ENCODE results near the gene TXN. TPM values are rescaled to one million over a fixed set of nuclear protein-coding genes. Genes with fewer than 3 reads are reported as not detected.
"Not testable (repeated sequence)": the region's sequence is repeated elsewhere in the genome, so short reads cannot be mapped to it uniquely, and the experiment has no call there.

Gene TXN
- total RNA-seq, 1 donor from 2014 or later = 98.9 TPM

DNA sequence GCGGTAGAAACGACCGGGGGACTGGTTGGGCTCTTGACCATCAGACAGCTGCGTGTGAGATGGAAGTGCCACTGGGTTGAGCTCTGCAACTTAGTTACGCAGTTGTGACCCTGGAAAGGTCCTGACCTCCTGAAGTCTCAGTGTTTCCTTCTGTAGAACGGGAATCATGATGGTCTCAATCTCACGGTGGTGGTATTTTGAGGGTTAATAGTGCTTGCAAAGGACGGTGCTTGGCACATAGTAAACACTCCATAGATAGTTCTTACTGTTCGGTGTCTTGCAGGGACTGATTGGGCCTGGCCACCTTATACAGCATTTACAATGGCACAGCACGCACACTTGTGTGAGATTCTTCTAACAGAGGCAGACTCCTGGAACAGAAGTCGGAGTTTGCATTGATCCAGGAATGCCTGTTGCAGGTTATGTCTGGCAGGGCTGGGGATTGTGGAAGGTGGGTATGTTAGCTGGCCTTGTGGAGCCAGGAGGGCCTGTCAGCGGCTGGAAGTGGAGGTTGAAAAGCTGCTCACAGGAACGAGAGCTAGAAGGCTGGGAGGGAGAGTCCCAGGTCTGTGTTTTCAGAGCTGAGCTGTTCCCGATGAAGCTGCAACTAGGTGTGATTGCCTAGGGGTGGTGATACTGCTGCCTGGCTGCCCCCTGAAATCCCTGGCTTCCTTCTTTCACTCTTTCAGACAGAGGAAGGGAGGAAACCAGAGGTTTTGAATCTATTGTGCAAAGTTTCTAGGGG lies 962 bp upstream of the TXN start:
- DNase-seq = peak; percentile 6

DNA sequence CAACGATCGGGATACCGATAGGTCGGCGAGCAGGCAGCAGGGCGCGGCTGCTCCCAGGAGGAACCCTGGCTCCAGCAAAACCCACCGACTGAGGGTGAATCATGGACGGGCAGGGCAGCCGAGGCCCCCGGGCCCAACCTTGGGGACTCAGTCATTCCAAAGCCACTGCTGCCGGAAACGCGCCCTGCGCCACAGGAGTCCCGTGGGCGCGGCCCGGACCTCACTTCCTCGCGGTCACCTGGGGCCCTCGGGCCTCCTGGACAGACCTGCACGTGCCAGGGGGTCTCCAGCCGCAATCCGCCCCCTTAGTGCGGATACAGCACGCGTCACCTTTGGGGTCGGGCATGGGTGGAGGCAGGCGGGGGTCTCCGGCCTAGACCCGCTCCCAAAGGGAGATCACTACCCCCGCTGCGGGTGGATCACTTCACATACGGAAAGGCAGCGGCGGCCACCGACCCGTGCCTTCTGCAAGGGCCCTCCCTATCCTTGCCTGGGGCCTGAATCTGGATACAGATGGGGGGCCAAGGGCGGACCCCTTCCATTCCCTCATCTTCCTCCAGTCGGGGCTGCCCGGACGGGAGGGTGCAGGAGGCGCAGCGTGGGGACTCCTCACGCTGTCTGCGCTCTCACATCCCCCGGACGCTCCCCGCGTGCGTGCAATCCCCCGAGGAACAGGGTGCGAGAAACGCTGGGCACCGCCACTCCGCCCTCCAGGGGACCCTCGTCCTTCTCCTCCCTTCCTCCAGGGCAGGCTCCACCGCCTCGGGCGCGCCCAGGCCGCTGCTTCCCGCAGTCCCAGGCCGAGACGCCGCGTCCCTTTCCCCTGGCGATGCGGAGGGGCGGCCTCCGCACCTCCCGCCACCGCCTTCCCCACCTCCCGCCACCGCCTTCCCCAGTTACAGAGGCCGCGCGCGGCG lies 586 bp downstream of the TXN start:
- peak; percentile 30 for DNase-seq

- no peak for DNase-seq
These were observed 1.3 kb downstream of the TXN start for GRCh38 chr9:110255034-110255462.

- no peak for DNase-seq
These were observed 1.8 kb downstream of the TXN start for GRCh38 chr9:110254500-110254899.

DNA sequence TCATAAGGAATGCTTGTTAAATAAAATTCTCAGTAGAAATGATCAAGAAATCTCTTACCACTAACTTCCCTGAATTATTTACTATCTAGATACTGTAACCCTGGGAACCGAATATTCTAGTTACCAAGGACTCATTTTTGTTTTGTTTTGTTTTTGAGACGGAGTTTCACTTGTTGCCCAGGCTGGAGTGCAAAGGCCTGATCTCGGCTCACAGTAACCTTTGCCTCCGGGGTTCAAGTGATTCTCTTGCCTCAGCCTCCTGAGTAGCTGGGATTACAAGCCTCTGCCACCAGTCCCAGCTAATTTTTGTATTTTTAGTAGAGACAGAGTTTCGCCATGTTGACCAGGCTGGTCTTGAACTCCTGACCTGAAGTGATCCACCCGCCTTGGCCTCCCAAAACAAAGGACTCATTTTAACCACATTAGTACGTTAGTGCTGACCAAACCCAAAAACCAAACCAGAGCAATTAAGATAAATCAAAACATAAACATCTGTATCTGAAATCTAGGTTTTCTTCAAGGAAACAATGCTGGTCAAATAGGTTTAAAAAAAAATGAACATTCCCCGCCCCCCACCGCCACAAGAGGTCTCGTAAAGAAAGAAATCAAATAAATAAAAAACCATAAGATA lies 3.7 kb downstream of the TXN start:
- DNase-seq = no peak

DNA sequence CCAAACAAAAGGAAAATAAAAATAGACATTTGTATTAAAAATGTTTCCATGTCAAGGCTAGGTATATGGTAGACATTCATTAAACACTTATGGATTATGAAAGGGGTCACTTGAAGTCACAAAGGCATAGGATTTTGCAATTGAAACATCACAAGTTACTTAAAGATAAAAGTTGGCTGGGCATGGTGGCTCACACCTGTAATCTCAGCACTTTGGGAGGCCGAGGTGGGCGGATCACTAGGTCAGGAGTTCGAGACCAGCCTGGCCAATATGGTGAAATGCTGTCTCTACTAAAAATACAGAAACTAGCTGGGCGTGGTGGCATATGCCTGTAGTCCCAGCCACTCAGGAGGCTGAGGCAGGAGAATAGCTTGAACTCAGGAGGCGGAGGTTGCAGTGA lies 4.5 kb downstream of the TXN start:
- not testable (repeated sequence) for DNase-seq

DNA sequence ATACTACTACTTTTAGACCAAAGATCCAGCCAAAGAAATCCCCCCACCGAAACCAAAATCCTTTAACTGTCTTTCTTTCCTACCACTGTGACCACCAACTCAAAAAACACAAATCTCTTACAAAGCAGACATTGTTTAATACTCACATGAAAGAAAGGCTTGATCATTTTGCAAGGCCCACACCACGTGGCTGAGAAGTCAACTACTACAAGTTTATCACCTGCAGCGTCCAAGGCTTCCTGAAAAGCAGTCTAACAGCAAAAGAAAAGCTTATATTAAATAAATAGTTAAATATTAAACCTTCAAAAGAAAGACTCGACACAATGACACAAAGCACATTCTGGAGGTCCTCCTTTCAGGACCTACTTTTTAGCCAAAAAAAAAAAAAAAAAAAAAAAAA lies 5.1 kb downstream of the TXN start:
- DNase-seq = no peak

DNA sequence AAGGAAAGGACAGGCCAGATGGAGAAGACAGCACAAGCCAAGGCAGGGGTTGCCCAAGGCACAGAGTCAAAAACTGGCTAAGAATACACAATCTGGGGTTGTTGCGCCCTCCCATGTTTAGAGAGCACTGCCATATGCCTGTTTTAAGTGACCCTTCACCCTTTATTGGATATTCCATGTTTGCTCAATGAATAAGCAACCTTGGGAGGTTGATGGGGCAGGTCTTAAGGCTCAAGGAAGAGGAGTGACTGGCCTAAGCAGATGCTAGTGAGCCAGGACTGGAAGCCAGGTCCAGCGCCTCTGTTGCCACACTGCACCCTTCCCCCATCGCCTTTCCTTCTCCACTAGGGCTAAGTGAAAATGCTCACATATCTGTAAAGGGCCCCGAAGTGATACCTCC lies 6.7 kb downstream of the TXN start:
- no peak for DNase-seq

DNA sequence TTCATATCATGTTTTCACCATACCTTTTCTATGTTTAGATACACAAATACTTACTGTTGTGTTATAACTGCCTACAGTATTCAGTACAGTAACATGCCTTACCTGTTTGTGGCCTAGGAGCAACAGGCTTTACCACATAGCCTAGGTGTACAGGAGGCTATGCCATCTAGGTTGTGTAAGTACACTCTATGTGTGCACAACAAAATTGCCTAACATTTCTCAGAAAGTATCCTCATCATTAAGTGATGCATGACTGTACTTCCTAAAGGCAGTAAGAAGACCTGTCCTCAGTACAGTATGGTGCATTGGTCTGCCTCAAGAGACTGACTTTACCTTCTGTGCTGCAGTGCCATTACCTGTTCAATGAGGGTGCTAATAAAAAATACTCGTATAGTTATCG lies 7.9 kb downstream of the TXN start:
- DNase-seq = no peak

DNA sequence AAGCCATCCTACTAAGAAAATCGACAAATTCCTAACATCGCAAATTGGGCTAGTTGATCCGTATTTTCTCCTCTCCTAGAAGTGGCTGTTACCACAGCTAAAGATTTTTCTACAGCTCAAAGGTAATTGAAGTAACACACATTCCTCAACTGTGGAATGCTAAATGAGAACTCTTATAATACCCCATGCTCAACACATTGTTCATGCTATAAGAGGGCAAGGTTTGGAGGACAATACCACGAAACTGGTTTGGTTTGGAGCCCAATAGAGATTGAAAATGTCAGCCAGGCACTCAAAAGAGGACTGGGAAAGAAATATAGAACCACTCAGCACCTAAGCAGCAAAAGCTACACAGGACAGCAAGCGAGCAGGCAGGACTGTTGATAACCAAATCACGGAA lies 10.1 kb downstream of the TXN start:
- DNase-seq = no peak

- no peak for DNase-seq
These were observed 11.7 kb downstream of the TXN start for GRCh38 chr9:110244616-110245015.

GRCh38 chr9:110241858-110242321 lies 14.4 kb downstream of the TXN start:
- DNase-seq = no peak

DNA sequence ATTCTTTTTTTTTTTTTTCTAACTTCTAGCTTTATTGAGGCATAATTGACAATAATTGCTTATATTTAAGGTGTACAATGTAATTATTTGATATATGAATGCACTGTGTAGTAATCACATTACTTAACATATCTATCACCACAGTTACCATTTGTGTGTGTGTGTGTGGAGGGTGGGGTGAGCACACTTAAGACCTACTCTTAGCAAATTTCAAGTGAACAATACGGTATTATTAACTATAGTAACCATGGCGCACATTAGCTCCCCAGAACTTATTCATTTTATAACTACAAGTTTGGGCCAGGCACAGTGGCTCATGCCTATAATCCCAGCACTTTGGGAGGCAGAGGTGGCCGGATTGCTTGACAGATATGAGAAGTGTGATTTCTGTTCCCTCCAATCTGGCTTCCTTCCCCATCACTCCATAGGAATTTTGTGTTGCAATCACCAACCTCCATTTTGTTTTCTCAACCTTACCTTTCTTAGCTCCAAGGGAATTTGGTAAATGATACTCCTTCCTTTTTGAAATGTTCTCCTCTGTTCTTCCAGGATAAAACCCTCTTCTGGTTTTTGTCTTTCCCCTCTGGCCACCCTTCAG lies 14.9 kb downstream of the TXN start:
- DNase-seq = no peak

DNA sequence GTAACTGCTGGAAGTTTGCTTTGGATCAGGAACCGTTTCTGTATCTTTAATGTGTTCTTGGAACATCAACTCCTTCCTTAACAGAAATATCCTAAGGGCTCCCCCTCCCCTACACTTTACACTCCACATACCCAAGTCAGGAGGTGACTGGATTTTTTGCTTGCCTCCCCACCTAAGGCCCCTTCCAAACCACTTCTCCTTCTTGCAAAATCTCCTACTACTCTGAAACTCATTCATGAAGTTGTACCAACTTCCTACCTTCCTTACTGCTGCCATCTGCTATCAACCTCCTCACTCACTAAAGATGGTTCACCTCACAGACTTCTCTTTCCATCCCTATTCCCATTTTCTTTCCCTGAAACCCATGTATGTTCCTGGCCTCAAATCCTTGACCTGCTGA lies 16.1 kb downstream of the TXN start:
- DNase-seq = no peak

DNA sequence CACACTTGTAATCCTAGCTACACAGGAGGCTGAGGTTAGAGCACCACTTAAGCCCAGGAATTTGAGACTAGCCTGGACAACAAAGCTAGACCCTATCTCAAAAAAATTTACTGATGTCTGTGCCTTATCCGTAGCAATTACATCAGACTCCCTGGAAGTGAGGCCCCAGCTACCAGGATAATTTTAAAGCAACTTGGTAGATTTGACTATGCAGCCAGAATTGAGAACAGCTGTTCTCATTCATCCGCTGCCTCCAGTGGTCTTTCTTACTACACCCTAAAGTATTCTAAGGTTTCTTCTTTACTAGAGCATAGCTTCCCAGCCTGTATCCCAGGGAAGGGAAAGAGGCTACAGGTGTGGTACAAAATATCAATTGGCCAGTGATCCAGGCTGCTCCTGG lies 28.0 kb downstream of the TXN start:
- DNase-seq = no peak

DNA sequence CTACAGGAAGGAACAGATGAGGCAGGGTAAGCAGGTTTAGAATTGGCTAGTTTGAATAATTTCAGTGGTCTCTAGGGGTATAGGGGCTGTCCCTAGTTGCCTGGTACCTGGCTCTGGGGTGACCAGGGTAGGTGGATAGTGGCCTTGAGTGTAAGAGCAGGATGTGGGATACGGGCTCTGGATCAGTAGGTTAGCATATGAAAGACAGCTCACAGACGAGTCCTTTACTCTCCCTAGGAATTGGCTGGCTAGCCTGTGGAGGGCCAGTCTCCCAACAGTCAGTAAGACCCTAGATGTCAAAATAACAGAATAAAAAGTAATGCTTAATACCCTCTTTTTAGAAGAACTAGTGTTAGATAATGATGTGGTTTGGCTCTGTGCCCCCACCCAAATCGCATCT lies 31.7 kb downstream of the TXN start:
- no peak for DNase-seq

DNA sequence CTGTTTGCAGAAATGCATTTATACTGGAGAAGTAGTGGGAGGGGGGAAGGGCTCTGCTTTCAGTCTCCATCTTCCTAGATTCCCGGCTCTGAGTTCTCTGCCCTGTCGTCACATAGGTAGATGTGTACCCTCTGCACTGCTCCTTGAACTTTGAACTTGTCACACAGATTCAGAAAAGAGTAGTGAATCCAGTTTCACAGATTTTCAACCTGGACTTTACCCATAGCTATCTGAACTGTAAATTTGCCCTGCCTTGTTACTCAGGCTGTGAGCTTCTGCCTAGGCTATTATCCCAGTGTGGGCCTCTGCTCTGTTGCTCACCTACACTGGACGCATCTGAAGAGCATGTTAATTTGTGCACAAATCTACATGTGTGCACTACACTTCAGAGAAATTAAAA lies 35.5 kb downstream of the TXN start:
- DNase-seq = no peak

DNA sequence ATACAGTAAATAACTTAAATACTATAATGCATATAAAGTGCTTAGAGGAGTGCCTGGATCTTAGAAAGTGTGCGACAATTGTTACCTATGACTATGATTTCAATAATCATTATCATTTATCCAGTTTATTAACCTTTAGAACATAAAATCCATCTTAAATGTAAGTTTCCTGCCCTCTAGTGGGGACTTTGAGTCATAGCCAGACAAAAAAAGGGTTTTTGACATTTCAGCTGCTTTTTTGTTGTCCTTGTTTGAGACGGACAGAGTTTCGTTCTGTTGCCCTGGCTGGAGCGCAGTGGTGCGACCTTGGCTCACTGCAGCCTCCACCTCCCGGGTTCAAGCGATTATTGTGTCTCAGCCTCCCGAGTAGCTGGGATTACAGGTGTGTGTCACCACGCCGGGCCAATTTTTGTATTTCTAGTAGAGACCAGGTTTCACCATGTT lies 38.6 kb downstream of the TXN start:
- no peak for DNase-seq

GRCh38 chr9:110214586-110215355 lies 41.5 kb downstream of the TXN start:
- no peak for DNase-seq

DNA sequence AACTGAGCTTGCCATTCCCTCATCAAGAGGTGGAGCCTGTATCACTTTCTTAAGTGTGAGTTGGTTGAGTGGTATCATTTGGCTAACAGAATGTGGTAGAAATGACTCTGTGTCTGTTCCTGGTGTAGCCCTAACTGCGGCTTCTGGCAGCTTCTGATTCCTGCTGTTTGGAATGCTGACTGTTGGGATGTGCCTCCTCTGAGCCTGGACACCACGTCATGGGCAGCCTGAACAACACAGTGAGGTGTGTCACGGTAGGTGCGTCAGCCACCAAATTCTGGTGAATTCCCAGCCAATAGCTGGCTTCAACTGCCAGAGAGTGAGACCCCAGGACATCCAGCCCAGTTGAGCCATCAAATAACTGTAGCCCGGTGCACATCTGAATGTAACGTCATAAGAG lies 42.2 kb downstream of the TXN start:
- no peak for DNase-seq

DNA sequence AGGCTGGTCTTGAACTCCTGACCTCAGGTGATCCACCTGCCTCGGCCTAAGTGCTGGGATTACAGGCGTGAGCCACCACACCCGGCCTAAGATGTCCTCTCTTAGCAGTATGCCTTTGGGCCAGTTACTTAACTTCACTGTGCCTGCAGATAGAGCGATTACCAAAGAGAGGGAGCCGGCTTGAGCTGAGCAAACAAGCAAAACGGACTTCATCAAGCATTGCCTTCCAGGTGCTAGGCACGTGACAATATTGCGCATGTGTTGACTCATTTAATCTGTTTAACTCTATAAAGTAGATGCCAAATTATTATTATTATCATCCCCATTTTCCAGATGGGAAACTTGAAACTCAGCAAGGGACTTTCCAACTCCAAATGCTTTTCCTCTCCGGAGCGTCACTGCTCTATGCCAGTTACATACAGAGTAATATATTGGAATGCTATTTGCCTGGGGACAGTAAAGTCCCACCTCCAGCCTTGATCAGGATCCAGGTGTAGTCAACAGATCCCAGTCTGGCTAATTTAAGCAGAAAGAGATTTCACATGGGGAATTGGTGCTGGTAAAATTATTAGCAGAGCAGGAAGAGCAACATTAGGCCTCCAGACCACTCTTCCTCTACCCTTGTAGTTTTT lies 42.8 kb downstream of the TXN start:
- no peak for DNase-seq
